Measurements from ENCODE around the gene GIGYF1. TPM values are rescaled to one million over a fixed set of nuclear protein-coding genes. Genes with fewer than 3 reads are reported as not detected.

GIGYF1 gene
- total and polyA plus RNA-seq, 2 of the 4 experiments (the other 2 are of a cell fraction) = 3.0 to 10.7 TPM

GRCh38 chr7:100670074-100670473, 24.0 kb downstream of the GIGYF1 start:
- no peak overlapping the region for H2AK5ac ChIP-seq (ENCODE audit: low read depth, low read length)

More at GRCh38 chr7:100670074-100670473, 24.0 kb downstream of the GIGYF1 start:
- no peak overlapping the region for H3K27ac ChIP-seq (ENCODE audit: insufficient read depth, low read length)
- ATAC-seq (ENCODE audit: low read depth) (no peak), DNase-seq (no peak)
- H4K5ac ChIP-seq (ENCODE audit: low read depth, low read length) = no peak overlapping the region
- no peak overlapping the region for H3K4me2 ChIP-seq (ENCODE audit: low read depth, low read length)
- no CpG with 5 or more reads among the region's 8 CpGs for WGBS, 2 experiments (ENCODE audit: extremely low coverage in 2 of 2, insufficient read length in 1 of 2)
- H3K9me1 ChIP-seq (ENCODE audit: insufficient read depth, low read length) = 0 out of 2 replicates have a peak, but pooled peaks cover 2% of the 10 kb centered on the region
- H3K4me1 ChIP-seq (ENCODE audit: control insufficient read depth, insufficient read depth, low read length) = no peaks in the 10 kb centered on the region
- no peaks in the 10 kb centered on the region; the same call in 1 of the 2 replicates for H3K27me3 ChIP-seq (ENCODE audit: control insufficient read depth, insufficient read depth, low read length)
- H2BK5ac ChIP-seq (ENCODE audit: low read depth, low read length, poor library complexity, severe bottlenecking) = no peak overlapping the region
- H2BK15ac ChIP-seq (ENCODE audit: low read depth, low read length) = no peak overlapping the region
- no peak overlapping the region for H3K4ac ChIP-seq (ENCODE audit: low read depth, low read length)
- H2BK20ac ChIP-seq (ENCODE audit: low read depth, low read length) = no peak overlapping the region
- no peak overlapping the region for H3K23ac ChIP-seq (ENCODE audit: low read depth, low read length)
- ChIA-PET POLR2A (ENCODE audit: unreplicated experiment) (no interaction called here), CTCF (no interaction called here)
- intact Hi-C loops (cut with micrococcal nuclease) = no loop called here
- H3K9me3 ChIP-seq (ENCODE audit: control insufficient read depth, insufficient read depth, low read length) = no peaks in the 10 kb centered on the region
- H3K56ac ChIP-seq (ENCODE audit: extremely low read depth, insufficient read depth, low read length) = no peak overlapping the region
- no peak for TF ChIP-seq USF2 (IDR thresholded peaks at IDR 0.05; ENCODE audit: low read depth, low read length)
- TF ChIP-seq ELK1 (IDR thresholded peaks at IDR 0.05; ENCODE audit: borderline replicate concordance, low read depth, low read length) = no peak
- TF ChIP-seq RAD21 (IDR thresholded peaks at IDR 0.05; ENCODE audit: low read length) = no peak
- no peak for TF ChIP-seq MXI1 (IDR thresholded peaks at IDR 0.05; ENCODE audit: borderline replicate concordance, low read depth, low read length)
- TF ChIP-seq SMC3 (IDR thresholded peaks at IDR 0.05; ENCODE audit: low read depth, low read length) = no peak
- no peak for TF ChIP-seq CHD1 (IDR thresholded peaks at IDR 0.05; ENCODE audit: low read depth, low read length)
- no peak for TF ChIP-seq CEBPB (IDR thresholded peaks at IDR 0.05; ENCODE audit: low read depth, low read length)
- no peak for TF ChIP-seq MAFK (IDR thresholded peaks at IDR 0.05; ENCODE audit: low read depth, low read length)
- TF ChIP-seq RCOR1 (IDR thresholded peaks at IDR 0.05; ENCODE audit: insufficient replicate concordance, low read length) = no peak
- no peak for TF ChIP-seq BHLHE40 (IDR thresholded peaks at IDR 0.05; ENCODE audit: low read depth, low read length)
- no peak for TF ChIP-seq MAZ (IDR thresholded peaks at IDR 0.05; ENCODE audit: borderline replicate concordance, low read depth, low read length)
- TF ChIP-seq POLR2A (IDR thresholded peaks at IDR 0.05; ENCODE audit: low read depth, low read length) = no peak
- no peak for TF ChIP-seq RFX5 (IDR thresholded peaks at IDR 0.05; ENCODE audit: low read depth, low read length)
- H3K18ac ChIP-seq (ENCODE audit: low read depth, low read length) = no peak overlapping the region
- dilution Hi-C loops (cut with HindIII; ENCODE audit: low sequenced_read_pairs, unreplicated experiment) = no loop called here
- in situ Hi-C loops (cut with MboI; ENCODE audit: low sequenced_read_pairs) = loop anchor here (10.0 kb wide), 1 partner anchor 195 kb away; the partner anchor contains the start of gene TSC22D4
- H4K91ac ChIP-seq (ENCODE audit: insufficient read depth, low read depth, low read length) = no peak overlapping the region
- H3K79me1 ChIP-seq (ENCODE audit: low read depth in 1 of 2, low read length in 2 of 2) = no peaks in the 10 kb centered on the region
- no peak overlapping the region for H2BK120ac ChIP-seq (ENCODE audit: low read depth, low read length)
- H3K9ac ChIP-seq (ENCODE audit: low read depth, low read length) = no peak overlapping the region
- no peak overlapping the region for H2AFZ ChIP-seq (replicated peaks; ENCODE audit: low read length, poor library complexity)
- BruUV-seq (replicated peaks) = no TSS peak
- no peak overlapping the region for H4K8ac ChIP-seq (ENCODE audit: low read depth in 2 of 2, low read length in 2 of 2)
- no peaks in the 10 kb centered on the region for H3K36me3 ChIP-seq (ENCODE audit: control insufficient read depth, insufficient read depth, low read length)
- H3K4me3 ChIP-seq (ENCODE audit: insufficient read depth, low read depth, low read length) = no peak overlapping the region
- no peak overlapping the region for H2AK9ac ChIP-seq (replicated peaks; ENCODE audit: low read depth, low read length, poor library complexity)
- no peak overlapping the region for H3K14ac ChIP-seq (replicated peaks; ENCODE audit: low read depth, low read length)
- H4K20me1 ChIP-seq (ENCODE audit: insufficient read depth, low read length) = peaks cover 4% of the 10 kb centered on the region; the same call in 1 of the 2 replicates

All from IMR-90 (cell line).